Fibroblast of skin of left biceps (primary cell): ENCODE data around the gene ZNF747.
A peak's percentile ranks its signal among the peaks of the same experiment; 100 is the strongest.

Experiments
- DNase-seq, 2 experiments: peaks; one replicate each; pipeline ENCODE4 v3.0.0-alpha.2; 2013; ENCODE audit warnings: low read depth in 2 of 2

Gene ZNF747

DNA sequence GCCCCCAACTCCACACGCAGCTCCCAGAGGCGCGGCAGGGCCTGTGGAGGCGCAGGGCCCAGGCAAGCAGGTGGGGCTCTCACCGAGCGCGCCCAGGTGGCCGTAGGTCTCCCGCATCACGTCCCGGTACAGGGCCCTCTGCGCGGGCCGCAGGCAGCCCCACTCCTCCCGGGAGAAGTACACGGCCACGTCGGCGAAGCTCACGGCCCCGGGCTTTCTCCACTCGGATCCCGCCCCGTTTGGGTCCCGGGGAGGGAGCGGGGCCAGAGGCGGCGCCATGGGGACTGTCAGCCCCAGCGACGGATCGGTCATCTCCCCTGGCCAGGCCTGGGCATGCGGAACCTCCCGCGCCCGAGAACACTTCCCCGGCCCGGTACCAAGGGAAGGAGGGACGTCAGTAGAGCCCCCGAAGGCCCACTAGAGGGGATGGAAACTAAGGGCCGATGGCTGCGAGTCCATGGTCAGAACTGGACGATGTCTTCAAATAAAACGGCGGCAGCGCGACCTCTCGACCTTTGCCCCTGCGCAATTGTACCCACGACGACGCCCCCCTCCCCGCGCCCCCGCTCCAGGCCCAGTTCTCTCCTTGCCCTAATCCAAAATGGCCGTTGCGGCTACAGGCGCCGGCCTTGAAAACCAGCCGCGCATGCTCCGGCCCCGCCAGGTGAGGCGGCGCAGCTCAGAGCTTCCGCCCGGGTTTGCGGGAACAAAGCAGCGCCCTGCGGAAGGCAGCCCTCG lies at the start of gene ZNF747:
TSS of gene ZNF747 (minus strand) at position 491 of the 738 bp plus-strand sequence. CDS start at position 312, 179 bp downstream.
- DNase-seq: peak; percentile 47 to 50

DNA sequence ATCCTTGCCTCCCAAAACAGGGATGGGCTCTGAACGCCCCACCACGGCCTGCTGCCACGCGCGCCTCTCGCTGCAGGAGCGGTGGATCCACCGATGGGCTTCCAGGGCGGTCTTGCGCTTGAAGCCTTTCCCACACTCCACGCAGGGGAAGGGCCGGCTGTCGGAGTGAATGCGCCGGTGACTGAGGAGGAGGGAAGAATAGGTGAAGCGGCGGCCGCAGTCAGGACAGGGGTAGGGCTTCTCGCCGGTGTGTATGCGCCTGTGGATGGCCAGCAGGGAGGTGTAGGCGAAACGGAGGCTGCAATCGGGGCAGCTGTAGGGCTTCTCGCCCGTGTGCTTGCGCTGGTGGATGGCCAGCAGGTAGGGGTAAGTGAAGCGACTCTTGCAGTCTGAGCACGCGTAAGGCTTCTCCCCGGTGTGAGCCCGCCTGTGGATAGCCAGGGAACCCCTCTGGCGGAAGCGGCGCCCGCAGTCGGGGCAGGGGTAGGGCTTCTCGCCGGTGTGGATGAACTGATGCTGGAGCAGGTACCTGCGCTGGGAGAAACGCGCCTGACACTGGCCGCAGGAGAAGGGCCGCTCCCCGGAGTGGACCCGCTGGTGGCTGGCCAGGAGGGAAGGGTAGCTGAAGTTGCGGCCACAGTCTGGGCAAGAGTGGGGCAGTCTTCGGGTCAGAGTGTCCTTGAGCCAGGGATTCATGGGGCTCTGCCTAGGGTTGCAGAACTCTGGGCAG lies 48.1 kb upstream of the ZNF747 start:
- no peak for DNase-seq

DNA sequence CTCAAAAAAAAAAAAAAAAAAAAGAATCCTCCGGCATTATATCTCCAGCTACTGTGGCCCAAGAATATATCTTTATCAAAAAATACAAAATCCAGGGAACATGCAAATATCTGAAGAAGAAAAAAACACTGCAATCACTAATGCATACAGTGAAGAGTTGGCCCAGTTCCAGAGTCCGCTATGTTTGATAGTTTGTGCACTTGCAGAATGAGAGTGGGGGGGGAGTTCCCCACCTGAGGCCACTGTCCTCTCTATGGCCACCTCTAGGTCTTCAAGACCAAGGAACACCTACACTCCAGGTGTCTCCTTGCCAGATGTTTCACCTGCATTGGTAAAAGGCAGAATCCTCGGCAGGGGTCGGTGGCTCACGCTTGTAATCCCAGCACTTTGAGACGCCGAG lies 46.8 kb upstream of the ZNF747 start:
- DNase-seq: no peak

DNA sequence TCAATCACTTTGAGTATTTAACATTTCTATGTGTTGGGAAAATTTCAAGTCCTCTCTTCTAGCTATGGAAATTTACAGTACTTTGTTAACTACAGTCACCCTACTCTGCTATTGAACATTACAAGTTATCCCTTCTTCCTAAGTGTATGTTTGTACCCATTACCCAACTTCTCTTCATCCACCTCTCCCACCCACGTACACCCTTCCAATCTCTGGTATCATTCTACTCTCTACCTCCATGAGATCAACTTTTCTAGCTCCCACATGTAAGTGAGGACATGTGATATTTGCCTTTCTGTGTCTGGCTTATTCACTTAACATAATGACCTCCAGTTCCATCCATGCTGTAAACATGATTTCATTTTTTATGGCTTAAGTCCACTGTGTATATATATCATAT lies 40.0 kb upstream of the ZNF747 start:
- no peak for DNase-seq

DNA sequence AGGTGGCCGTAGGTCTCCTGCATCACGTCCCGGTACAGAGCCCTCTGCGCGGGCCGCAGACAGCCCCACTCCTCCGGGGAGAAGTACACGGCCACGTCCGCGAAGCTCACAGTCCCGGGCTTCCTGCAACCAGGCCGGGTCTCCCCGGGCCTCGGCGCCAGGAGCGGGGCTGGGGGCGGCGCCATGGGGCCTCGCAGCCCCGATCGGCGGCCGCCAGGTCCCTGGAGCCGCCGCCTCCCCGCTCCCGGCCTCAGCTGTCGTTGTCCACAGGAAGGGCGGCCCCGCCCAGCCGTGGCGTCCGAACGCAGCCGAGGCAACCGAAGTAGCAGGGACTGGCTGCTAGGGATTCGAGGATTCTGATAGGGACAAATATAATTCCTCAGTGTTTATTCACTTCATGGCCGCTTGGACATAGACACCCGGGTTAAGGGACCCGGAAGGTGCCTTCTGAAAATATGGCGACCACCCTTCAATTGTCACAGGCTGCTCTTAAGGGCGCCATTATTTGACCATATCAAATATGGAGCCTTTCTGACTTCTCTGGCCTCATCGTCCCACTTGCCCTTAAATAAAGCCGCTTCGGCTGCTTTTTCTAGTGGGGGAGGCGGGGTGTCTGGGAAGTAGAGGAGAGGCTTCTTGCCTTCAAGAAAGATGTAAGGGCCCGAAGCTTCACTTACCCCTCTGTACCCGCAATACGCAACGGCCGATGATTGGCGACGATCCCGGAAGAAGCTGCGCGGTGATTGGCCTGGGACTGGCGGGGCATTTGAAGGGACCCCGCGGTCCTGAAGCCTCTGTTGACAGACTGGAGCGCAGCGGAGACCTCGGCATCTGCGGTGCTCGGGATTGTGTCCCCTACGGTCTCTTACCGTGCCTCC lies 37.0 kb upstream of the ZNF747 start, which contains the start of gene ZNF688:
TSS of gene ZNF688 (minus strand) at position 270 of the 878 bp plus-strand sequence. CDS start at position 185, 85 bp downstream.
- DNase-seq: peak; percentile 94 to 96

DNA sequence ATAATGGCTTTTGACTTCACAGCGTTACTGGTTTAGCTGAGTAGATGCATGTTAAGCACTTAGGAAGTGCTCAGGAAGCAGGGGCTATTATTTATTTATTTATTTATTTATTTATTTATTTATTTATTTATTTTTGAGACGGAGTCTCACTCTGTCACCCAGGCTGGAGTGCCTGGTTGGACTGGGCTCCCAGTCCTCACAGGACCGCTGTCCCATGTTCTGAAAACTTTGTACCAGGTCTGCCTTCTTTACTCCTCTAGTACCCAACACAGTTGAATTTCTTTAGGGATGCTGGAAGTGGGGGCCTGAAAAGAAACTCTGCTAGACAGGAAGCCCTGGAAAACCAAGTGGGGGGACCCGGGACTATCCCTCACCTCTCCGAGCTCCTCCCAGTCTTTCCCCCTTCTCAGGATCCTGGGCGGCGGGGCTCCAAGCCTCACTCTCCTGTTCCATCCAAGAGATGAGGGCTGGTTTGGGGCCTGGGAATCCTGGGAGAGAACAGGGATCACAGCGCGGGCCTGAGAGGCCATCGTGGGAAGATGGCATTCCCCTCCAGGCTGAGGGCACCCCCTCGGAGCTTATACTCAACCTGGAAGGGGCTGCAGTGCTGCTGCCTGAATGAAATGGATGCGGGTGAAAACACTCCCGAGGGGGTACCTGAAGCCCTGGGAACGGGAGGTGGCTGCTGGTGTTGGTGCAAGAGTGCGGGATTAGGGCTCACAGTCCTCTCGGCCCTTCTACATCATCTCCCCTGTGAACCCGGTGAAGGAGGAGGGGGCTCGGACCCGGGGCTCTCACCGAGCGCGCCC lies 36.2 kb upstream of the ZNF747 start:
- no peak for DNase-seq

DNA sequence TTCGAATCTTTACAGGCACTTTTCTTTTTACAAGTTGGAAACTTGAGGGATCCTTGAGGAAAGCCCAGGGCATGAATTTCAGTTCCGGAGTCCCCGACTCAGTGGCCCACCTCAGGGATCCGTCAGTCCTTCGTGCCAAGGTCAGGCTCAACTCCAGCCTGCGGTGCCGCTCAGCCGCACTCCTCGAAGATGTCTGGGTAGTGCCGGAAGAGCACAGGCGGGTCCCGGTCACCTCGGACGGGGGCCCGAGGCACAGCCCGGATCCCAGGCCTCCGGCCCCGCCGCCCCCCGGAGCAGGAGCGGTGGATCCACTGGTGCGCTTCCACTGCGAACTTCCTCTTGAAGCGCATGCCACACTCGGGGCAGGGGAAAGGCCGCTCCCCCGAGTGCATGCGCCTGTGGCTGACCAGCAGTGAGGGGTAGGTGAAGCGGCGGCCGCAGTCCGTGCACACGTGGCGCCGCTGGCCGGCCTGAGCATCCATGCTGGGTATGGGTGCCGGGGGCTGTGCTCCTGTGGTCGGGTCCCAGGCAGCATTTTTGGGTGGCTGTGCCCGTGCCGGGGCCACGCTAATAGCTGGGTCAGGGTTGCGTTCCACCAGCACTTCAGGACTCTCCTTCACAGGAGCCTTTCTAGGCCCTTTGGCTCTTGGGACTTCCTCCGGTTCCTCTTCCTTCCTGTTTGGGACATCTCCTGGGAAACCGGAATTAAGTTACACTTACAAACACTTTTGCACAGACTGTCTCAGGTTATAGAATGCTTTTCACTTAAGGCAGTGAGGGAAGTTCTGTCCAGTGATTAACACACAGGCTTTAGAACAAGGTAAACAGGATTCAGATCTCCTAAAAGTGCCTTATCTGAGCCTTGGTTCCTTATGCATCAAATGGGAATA lies 35.3 kb upstream of the ZNF747 start:
- DNase-seq: no peak

DNA sequence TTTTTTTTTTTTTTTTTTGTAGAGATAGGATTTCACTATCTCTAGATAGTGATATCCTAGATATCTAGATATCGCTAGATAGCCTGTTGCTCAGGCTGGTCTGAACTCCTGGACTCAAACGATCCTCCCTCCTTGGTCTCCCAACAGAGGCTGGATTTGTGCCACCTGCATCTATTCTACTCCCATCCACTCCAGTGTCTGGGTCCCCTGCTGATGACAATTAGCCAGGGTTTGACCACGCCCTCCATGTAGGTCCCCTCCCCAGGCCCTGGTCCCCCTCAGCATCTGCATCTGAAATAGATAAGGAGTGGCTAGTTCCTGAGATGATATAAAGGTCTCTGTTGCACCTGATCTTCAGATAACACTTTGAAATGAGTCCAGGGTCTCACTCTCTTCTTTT lies 34.6 kb upstream of the ZNF747 start:
- DNase-seq: no peak

DNA sequence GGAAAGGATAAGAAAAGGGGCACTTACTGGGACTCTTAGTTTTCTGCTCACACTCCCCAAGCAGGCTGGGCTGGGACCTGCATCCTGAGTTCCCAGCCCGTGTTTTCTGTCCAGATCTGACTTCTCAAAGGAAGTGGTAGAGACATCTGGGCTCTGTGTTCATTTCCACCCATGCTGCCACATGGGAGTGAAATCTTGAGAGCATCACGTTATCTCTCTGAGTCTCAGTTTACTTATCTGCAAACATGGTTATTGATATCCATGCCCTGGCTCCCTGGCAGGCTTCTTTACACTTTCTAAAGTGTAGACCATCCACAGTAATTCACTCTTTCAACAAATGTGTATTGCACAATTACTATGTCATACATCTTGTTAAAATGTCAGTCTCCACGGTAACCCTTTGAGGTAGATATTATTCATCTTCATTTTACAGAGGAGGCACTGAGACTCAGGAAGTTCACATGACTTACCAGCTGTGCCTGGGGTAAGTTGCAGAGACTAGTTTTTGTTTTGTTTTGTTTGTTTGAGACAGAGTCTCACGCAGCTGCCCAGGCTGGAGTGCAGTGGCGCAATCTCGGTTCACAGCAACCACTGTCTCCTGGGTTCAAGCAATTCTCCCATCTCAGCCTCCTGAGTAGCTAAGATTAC lies 33.5 kb upstream of the ZNF747 start:
- DNase-seq: peak; percentile 23 to 26

DNA sequence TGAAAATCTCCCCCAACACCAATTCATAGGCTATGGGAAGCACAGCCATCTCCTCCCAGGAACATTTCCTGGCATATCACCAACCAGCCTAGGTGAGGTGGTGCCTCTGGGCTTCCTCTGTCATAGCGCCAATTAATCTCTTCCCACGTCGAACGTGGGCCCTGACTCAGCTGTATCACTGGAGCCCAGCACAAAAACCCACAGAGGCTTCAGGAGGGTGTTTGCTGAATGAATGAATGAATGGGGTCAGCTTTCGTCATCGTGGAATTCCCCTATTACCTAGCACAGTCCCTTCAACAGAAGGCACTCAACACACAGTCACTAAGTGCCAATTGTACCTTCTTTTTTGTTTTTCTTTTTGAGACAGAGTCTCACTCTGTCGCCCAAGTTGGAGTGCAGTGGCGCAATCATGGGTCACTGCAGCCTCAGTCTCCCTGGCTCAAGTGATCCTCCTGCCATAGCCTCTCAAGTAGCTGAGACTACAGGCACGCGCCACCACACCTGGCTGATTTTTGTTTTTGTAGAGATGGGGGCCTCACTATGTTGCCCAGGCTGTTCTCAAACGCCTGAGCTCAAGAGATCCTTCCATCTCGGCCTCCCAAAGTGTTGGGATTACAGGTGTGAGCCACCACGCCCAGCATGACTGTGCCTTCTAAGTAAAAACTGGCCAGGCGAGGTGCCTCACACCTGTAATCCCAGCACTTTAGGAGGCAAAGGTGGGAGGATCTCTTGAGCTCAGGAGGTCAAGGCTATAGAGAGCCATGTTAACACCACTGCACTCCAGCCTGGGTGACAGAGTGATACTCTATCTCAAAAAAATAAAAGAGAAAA lies 32.7 kb upstream of the ZNF747 start:
- no peak for DNase-seq

DNA sequence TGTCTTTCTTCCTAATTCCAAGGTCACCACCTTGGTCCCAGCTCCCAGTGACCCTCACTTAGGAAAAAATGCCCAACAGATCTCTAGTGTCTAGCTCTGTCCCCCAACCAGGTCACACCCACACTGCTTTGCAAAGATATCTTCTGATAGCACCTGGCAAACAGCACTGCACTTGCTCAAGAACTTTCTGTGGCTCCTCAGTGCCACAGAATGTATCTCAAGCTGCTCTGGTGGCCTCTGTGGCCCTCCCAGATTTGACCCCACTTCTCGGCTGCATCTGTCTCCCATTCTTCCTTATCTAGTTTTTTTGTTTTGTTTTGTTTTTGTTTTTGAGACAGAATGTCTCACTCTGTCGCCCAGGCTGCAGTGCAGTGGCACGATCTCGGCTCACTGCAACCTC lies 31.9 kb upstream of the ZNF747 start:
- no peak for DNase-seq

DNA sequence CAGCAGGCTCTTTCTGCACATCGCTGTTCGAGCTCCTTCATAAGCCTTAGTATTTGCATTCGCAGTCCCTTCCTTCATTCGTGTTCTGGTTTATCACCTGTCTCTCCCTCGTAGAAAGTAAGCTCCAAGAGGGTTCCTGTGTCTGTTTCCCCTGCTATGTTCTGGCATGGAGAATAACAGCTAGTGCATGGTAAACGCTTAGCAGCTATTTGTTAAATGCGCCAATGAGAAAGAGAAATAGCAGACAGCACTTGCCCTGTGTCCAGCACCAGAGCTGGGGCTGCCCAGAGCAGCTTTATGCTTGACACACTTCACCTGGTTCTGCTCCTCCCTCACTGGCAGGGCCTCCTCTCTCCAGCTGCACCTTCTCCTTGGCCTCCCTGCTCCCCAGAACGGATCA lies 31.3 kb upstream of the ZNF747 start:
- DNase-seq: no peak

DNA sequence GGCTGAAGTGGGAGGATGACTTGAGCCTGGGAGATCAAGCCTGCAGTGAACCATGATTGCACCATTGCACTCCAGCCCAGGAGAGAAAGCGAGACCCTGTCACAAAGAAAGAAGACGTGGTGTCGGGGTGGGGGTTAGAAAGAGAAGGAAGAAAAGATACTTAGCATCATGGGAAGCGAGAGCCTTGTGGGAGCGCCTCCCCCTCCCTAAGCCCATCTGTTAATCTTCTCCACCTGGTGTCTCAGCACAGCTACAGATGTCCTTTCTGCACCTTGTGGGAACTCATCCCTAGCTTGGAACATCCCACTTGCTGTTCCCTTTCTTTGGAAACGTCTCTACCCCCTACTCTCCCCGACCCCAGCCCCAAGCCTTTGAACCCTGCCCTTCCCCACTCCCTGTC lies 30.9 kb upstream of the ZNF747 start:
- DNase-seq: no peak

DNA sequence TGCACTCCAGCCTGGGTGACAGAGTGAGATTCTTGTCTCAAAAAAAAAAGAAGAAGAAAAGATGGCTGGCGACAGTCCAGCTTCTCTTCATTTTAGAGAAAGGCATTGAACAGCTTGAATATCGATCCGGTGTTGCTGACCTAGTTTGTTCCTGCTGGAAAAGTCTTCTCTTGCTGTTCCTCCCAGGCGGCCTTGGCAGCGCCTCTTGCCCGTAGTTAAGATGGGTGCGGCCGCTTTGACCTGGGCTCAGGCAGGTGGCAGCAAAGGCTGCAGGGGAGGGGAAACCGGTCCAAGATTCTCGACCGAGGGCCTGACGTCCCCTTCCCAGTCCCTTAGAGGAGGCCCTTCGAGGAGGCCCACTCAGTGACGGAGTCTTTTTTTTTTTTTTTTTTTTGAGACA lies 27.4 kb upstream of the ZNF747 start:
- no peak for DNase-seq

DNA sequence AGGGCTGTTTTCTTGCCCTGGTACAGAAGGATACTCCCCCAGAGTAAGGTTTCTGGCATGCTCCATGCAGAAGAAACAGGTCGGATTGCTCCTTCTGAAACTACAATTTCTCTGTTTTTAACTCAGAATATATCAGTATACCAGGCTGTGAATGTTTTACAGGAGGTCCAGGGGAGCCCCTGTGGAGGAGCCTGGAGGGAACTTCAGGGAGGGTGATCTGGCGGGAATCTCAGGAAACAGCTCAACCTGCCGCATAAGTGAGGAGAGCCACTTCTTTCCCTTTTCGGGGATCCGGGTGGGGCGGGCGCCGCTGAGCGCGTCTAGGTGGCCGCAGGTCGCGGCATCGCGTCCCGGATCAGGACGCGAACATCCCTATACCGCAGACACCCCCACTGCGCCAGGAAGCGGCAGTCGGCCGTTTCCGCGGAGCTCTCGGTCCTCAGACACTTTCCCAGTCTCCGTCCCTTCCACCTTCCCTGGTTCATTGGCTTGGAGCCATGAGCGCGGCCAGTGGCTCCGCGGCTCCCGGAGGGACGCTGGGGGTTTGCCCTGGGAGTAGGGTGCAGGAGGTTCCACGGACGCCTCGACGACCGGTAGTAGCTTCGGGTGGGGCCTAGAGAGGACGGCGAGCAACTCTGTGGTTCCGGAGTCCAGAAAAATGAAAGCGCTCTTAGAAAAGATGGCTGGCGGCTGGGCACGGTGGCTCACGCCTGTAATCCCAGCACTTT lies 26.6 kb upstream of the ZNF747 start:
- DNase-seq: no peak

DNA sequence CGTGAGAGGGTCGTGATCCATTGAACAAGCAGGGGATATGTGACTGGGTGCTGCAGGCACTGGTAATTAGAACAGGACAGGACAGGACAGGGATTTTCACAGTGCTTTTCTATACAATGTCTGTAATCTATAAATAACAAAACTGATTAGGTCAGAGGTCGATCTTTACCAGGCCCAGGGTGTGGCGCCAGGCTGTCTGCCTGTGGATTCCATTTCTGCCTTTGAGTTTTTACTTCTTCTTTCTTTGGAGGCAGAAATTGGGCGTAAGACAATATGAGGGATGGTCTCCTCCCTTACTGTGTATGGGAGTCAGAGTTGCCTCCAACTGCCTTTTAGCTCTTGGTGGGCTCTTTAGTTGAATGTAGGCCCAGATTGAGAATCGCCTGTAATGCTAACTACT lies 25.0 kb upstream of the ZNF747 start:
- DNase-seq: no peak

DNA sequence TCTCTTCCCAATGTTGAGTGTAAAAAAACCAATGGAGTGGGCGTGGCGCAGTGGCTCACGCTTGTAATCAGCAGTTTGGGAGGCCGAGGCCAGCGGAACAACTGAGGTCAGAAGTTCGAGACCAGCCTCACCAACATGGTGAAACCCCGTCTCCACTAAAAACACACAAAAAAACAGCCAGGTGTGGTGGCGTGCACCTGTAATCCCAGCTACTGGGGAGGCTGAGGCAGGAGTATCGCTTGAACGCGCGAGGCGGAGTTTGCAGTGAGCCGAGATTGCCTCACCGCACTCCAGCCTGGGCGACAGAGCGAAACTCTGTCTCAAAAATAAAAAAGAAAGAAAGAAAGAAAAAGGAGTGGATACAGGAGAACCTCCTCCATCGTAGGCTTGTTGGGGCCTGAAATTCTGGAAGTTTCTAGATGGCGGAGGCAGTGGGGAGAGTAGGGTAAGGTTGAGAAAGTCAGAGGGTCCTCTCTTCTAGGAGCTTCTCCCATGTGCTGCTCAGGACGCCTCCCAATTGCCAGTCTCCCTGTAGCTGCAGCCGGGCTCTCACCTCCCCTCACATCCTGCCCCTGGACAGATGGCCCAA lies 24.2 kb upstream of the ZNF747 start:
- DNase-seq: no peak
